ENCODE data around the gene CLSTN2. TPM values are rescaled to one million over a fixed set of nuclear protein-coding genes. Genes with fewer than 3 reads are reported as not detected.

Gene CLSTN2
- total RNA-seq: 10 to 100 TPM; 13.6 to 28.3 TPM

DNA sequence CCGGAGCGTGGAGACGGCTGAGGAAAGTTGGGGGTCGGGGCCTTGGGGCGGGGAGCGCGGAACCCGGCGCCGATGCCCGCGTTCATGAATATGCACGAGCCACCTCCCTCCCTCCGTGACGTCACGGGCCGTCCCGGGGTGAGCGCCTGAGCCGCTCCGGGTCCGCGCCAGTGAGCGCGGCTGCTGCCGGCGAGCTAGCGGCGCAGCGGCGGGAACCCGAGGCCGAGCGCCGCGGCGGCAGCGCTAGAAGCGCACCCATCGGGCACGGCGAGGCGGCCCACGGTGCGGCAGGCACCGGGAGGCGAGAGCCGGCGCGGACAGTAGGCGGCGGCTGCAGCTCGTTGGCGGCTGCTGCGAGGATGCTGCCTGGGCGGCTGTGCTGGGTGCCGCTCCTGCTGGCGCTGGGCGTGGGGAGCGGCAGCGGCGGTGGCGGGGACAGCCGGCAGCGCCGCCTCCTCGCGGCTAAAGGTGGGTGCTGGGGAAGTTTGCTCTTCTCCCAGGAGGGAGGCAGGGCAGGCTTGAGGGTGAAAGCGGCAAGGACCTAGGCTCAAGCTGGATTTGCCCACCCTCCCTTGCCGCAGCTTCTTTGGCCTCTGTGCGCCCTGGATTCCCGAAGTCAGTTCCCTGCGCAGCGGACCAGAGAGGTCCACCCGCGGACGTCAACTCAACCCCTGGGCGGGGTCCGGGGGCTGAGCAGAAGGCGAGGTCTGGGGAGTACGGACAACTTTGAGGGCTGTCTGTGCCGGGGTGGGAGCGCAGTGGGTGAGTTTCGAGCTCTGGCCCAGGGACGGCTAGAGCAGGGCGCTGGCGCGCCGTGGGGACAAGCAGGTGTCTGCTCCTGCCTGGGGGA, at the start of gene CLSTN2:
TSS of gene CLSTN2 (plus strand) at position 170 of the 850 bp plus-strand sequence.
- DNase-seq (ENCODE audit: low spot score): peak; percentile 79
- TF ChIP-seq, protein P1, sequence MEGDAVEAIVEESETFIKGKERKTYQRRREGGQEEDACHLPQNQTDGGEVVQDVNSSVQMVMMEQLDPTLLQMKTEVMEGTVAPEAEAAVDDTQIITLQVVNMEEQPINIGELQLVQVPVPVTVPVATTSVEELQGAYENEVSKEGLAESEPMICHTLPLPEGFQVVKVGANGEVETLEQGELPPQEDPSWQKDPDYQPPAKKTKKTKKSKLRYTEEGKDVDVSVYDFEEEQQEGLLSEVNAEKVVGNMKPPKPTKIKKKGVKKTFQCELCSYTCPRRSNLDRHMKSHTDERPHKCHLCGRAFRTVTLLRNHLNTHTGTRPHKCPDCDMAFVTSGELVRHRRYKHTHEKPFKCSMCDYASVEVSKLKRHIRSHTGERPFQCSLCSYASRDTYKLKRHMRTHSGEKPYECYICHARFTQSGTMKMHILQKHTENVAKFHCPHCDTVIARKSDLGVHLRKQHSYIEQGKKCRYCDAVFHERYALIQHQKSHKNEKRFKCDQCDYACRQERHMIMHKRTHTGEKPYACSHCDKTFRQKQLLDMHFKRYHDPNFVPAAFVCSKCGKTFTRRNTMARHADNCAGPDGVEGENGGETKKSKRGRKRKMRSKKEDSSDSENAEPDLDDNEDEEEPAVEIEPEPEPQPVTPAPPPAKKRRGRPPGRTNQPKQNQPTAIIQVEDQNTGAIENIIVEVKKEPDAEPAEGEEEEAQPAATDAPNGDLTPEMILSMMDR (IDR thresholded peaks at IDR 0.05): no peak
- H3K4me3 ChIP-seq: peak within 1 kb of the TSS; percentile 46 to 66
- H3K27me3 ChIP-seq: no peaks in the 10 kb centered on the region
- peaks cover 0 to 35% of the 10 kb centered on the region in 2 donors for H3K4me1 ChIP-seq
- no peaks in the 10 kb centered on the region for H3K36me3 ChIP-seq
- peak within 1 kb of the TSS; percentile 70 to 83 for H3K27ac ChIP-seq
- no peaks in the 10 kb centered on the region for H3K9me3 ChIP-seq

DNA sequence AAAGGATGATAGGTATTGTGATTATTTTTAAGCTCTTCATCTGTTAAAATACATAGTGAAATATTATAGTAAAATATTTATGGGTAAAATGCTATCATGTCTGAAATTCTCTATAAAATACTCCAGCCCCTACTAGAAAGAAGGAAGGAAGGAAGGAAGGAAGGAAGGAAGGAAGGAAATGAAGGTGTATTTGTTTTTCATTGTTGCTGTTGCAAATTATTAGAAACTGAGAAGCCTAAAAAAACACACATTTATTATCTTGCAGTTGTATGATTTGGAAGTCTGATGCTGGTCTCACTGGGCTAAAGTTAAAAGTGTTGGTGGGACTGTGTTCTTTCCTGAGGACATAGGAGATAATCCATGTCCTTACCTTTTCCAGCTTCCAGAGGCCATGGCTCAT, 47.6 kb upstream of the CLSTN2 start:
- TF ChIP-seq, protein P1 (IDR thresholded peaks at IDR 0.05): no peak
- H3K4me3 ChIP-seq: no peak overlapping the region
- peaks cover 0 to 2% of the 10 kb centered on the region in 2 donors for H3K4me1 ChIP-seq
- H3K9me3 ChIP-seq: no peaks in the 10 kb centered on the region
- no peak overlapping the region for H3K27ac ChIP-seq
- no peaks in the 10 kb centered on the region for H3K27me3 ChIP-seq
- no peaks in the 10 kb centered on the region for H3K36me3 ChIP-seq
- no peak for DNase-seq (ENCODE audit: low spot score)

DNA sequence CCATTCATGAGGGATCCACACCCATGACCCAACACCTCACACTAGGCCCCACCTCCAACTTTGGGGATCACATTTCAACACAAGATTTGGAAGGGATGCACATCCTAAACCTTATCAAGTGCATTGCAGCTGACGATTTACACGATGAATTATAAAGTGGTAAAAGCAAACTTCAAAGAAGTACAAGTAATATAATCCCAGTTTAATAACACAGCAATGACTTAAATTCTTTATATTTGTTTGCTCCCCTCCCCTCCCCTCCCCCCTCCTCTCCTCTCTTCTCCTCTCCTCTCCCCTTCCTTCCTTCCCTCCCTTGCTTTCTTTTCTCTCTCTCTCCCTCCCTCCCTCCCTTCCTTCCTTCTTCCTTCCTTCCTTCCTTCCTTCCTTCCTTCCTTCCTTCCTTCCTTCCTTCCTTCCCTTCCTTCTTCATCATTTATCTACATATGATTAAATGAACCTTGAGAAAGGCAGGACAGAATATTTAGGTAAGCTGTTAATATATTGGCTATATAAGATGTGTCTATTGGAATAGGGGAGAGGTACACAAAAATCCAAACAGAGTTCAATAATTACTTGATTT, 46.3 kb upstream of the CLSTN2 start:
- H3K27me3 ChIP-seq: no peaks in the 10 kb centered on the region
- H3K27ac ChIP-seq: no peak overlapping the region
- DNase-seq (ENCODE audit: low spot score): no peak
- TF ChIP-seq, protein P1 (IDR thresholded peaks at IDR 0.05): no peak
- H3K4me3 ChIP-seq: no peak overlapping the region
- H3K4me1 ChIP-seq: peaks cover 0 to 10% of the 10 kb centered on the region in 2 donors
- no peaks in the 10 kb centered on the region for H3K9me3 ChIP-seq
- H3K36me3 ChIP-seq: no peaks in the 10 kb centered on the region

DNA sequence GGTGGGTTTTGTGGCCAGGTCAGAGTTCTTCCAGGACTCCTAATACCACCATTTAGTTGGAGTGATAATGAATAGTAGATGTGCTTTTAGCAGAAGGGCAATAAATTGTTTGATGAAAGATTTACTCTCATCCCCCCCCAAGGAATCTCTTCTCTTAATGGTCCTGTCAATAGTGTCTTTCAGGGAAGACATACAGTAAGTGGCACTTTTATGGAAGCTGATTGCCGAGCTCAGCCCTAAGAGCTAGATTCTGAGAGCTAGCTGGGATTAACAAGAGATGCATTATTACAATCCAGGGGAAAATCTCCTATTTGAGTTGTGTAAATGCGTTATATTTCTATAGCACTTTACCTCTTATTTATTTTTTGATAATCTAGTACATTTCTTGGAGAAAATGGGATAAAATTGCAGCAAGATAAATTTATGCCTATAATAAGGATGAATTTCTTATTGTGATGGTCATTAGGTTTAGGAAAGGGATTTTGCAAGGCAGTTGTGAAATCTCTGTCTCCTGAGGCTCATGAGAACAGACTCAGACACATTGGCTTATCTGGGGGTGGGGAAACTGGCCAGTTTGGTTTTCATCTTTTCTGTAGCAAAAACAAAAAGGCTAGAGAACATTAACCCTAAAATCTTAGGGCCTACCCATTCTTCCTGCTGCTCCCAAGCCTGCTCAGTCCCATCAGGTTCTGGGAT, 41.6 kb upstream of the CLSTN2 start:
- no peaks in the 10 kb centered on the region for H3K9me3 ChIP-seq
- no peaks in the 10 kb centered on the region for H3K27me3 ChIP-seq
- peaks cover 0 to 27% of the 10 kb centered on the region in 2 donors for H3K4me1 ChIP-seq
- no peak overlapping the region for H3K4me3 ChIP-seq
- no peaks in the 10 kb centered on the region for H3K36me3 ChIP-seq
- DNase-seq (ENCODE audit: low spot score): peak; percentile 68
- H3K27ac ChIP-seq: peak overlapping the region; percentile 36 to 63
- TF ChIP-seq, protein P1 (IDR thresholded peaks at IDR 0.05): no peak

DNA sequence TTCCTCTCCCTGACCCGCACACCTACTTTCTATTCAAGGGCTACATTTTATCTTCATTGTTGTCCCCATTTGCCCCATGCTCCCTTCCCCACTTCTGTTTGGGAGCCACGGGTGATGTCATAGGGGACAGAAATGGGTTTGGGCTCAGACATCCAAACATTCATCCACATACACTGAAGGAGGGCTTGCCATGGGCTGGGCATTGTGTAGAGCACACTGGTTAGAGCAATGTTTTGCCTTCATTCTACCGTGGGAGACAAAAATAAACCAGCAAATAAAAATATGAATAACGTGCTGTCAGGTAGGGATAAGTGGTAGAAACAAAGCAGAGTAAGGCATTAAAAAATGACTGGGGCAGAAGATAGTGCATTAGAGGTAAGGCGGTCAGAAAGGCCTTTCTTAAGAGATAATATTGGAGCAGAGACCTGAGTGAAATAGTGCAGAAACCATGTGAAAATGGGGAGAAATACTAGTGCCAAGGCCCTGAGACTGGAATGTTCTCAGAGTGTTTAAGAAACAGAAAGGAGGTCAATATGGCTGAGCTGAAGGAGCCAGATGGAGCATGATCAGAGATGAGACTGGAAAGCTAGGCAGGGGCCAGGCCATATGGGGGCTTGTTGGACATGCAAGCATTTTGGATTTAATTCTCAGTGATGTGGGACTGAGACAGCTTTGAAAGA, 40.9 kb upstream of the CLSTN2 start:
- TF ChIP-seq, protein P1 (IDR thresholded peaks at IDR 0.05): no peak
- no peak for DNase-seq (ENCODE audit: low spot score)
- Histone ChIP-seq H3K27ac (peak overlapping the region; percentile 36 to 63), H3K4me3 (no peak overlapping the region), H3K36me3 (no peaks in the 10 kb centered on the region), H3K27me3 (no peaks in the 10 kb centered on the region), H3K4me1 (peaks cover 0 to 27% of the 10 kb centered on the region in 2 donors), H3K9me3 (peaks cover 0 to 3% of the 10 kb centered on the region in 2 donors)

All from right atrium auricular region (tissue), 2 donors.